MCF 10A (cell line): ENCODE measurements around the gene ART4. TPM values are rescaled to one million over a fixed set of nuclear protein-coding genes. Genes with fewer than 3 reads are reported as not detected.

Experiments used
- BruUV-seq: library from RNA; stranded (reverse); fragments of 400-500 nt; replicated peaks from 2 replicates; lab custom pipeline; 2021; lab: Mats Ljungman, UMichigan
- CTCF ChIA-PET: fragments of 300-600 bp; sonication (Branson Sonifier 250); formaldehyde crosslinking; extraction: SDS; loops from one replicate; lab custom pipeline; 2021; ENCODE audit warnings: antibody characterized with exemption, inconsistent platforms; lab: Yijun Ruan, JAX
- POLR2A ChIA-PET: fragments of 300-600, 350-650 bp; sonication (Branson Sonifier 250); formaldehyde crosslinking; extraction: SDS; loops from one replicate; lab custom pipeline; 2020; ENCODE audit warnings: antibody characterized with exemption, inconsistent platforms; lab: Yijun Ruan, JAX
- DNase-seq: peaks from one replicate; pipeline ENCODE4 v3.0.0-alpha.2; 2018; ENCODE audit not compliant: unreplicated experiment
- H3K27ac Mint-ChIP-seq: one replicate; pipeline ENCODE4 v1.8.0; 2022; ENCODE audit warnings: mild to moderate bottlenecking, low read depth, mixed read lengths; ENCODE audit not compliant: unreplicated experiment
- H3K27me3 Mint-ChIP-seq: one replicate; pipeline ENCODE4 v1.8.0; 2022; ENCODE audit warnings: mixed read lengths; ENCODE audit not compliant: insufficient read depth, unreplicated experiment
- H3K36me3 Mint-ChIP-seq: one replicate; pipeline ENCODE4 v1.8.0; 2022; ENCODE audit warnings: mild to moderate bottlenecking, moderate library complexity, mixed read lengths; ENCODE audit not compliant: insufficient read depth, unreplicated experiment
- H3K4me1 Mint-ChIP-seq: one replicate; pipeline ENCODE4 v1.8.0; 2022; ENCODE audit warnings: mixed read lengths; ENCODE audit not compliant: insufficient read depth, unreplicated experiment
- H3K4me3 Mint-ChIP-seq: one replicate; pipeline ENCODE4 v1.8.0; 2022; ENCODE audit warnings: mild to moderate bottlenecking, moderate library complexity, mixed read lengths; ENCODE audit not compliant: unreplicated experiment
- H3K9me3 Mint-ChIP-seq: one replicate; pipeline ENCODE4 v1.8.0; 2022; ENCODE audit warnings: mixed read lengths; ENCODE audit not compliant: unreplicated experiment
- intact Hi-C: fragments of 100-400 bp; cut with micrococcal nuclease; formaldehyde crosslinking; loops from 2 replicates; pipeline ENCODE4 v1.14.1; 2022
- total RNA-seq: library from RNA; stranded (reverse); gene quantifications from 2 replicates; pipeline ENCODE4 v1.2.3, GENCODE V29; 2022
- TF ChIP-seq, protein P1 (sequence below): fragments of 200-600 bp; IDR thresholded peaks from one replicate; pipeline ENCODE4 v1.8.0; 2022; ENCODE audit warnings: antibody characterized with exemption, mild to moderate bottlenecking; ENCODE audit not compliant: unreplicated experiment

Gene ART4
- total RNA-seq, 1 experiment from 2014 or later, result not detected

DNA sequence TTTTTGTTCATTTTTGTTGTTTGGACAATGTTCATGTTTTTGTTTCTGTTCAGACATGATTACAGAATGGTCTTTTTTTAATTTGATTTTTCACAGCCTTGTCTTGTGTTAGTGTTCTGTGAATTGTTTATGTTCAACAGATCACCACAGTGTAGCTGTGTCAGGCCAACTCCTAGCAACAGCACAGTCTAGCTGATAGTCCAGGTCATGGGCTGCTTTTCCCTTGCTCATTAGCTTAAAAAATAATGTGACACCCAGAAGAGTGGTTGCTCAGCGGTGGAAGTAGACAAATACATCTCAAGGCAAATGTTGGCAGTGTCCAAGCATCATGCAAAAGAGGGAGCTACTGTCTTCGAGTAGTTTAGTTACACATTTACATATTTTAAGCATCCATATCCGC lies 62.5 kb downstream of the ART4 start:
- no TSS peak for BruUV-seq

DNA sequence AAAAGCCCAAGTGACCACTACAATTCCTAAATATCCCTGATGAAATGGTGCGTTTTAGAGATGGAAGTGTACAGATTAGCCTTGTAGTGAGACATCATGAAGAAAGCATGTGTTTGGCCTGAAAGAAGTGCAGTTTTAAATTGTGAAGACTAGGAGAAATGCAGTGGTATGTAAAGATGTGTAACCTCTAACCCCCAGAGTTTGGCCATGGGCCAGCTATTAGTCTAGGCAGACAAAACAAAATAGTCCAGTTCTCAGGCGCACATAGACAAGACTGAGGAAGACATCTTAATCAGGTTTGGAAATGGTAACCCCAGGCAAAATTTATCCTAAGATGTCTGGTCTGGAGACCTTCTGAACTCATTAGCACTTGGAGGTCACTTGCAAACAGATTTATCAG lies 63.5 kb downstream of the ART4 start:
- ChIA-PET POLR2A (interaction anchor here (4.0 to 4.2 kb wide), 2 partner anchors 9 to 23 kb away, joined by 21 to 27 read pairs; partner anchors contain the start of genes C12orf60 and WBP11), CTCF (interaction anchor here (0.7 to 2.8 kb wide), 2 partner anchors 31 to 1076 kb away, joined by 5 to 9 read pairs; no protein-coding TSS in a partner anchor)
- Mint-ChIP-seq H3K27me3 (no peaks in the 10 kb centered on the region), H3K4me1 (peaks cover 17% of the 10 kb centered on the region), H3K9me3 (no peaks in the 10 kb centered on the region), H3K27ac (no peak overlapping the region), H3K36me3 (peaks cover 13% of the 10 kb centered on the region), H3K4me3 (no peak overlapping the region)
- BruUV-seq, result no TSS peak
- intact Hi-C loops, result loop anchor here (10.0 kb wide), 2 partner anchors 65 to 375 kb away; partner anchors contain the start of gene ART4
- TF ChIP-seq, protein P1, sequence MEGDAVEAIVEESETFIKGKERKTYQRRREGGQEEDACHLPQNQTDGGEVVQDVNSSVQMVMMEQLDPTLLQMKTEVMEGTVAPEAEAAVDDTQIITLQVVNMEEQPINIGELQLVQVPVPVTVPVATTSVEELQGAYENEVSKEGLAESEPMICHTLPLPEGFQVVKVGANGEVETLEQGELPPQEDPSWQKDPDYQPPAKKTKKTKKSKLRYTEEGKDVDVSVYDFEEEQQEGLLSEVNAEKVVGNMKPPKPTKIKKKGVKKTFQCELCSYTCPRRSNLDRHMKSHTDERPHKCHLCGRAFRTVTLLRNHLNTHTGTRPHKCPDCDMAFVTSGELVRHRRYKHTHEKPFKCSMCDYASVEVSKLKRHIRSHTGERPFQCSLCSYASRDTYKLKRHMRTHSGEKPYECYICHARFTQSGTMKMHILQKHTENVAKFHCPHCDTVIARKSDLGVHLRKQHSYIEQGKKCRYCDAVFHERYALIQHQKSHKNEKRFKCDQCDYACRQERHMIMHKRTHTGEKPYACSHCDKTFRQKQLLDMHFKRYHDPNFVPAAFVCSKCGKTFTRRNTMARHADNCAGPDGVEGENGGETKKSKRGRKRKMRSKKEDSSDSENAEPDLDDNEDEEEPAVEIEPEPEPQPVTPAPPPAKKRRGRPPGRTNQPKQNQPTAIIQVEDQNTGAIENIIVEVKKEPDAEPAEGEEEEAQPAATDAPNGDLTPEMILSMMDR, result no peak
- DNase-seq, result no peak

More for the DNA sequence above, 62.5 kb downstream of the ART4 start:
- POLR2A ChIA-PET, result interaction anchor here (4.0 to 4.2 kb wide), 2 partner anchors 10 to 22 kb away, joined by 21 to 27 read pairs; partner anchors contain the start of genes C12orf60 and WBP11
- Mint-ChIP-seq H3K27me3 (no peaks in the 10 kb centered on the region), H3K27ac (no peak overlapping the region), H3K9me3 (no peaks in the 10 kb centered on the region), H3K4me1 (peaks cover 13% of the 10 kb centered on the region), H3K4me3 (no peak overlapping the region), H3K36me3 (peaks cover 23% of the 10 kb centered on the region)
- TF ChIP-seq, protein P1, result no peak
- intact Hi-C loops, result no loop called here
- CTCF ChIA-PET, result interaction anchor here (1.2 to 2.1 kb wide), 2 partner anchors 10 to 30 kb away, joined by 3 to 7 read pairs; a partner anchor contains a TSS
- DNase-seq, result no peak

DNA sequence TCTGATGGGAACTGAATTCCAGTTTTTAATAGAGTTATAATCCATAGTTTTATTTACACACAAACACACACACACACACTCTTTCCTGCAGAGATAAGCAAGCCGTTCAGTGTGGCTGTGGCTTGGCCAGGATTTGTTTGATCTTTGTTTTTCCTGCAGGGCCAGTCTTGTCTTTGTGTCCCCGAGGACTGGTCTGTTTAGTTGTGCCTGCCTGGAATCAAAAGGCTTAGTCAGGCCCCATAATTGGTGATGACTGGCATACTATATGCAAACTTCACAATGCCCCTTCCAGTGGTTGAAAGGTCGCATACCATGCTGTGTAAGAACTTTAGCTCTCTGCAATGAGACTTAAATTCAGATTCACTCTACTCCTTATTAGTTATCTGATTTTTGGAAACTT lies 66.1 kb downstream of the ART4 start:
- peak overlapping the region; percentile 97 for H3K4me3 Mint-ChIP-seq
- CTCF ChIA-PET, result interaction anchor here (0.7 to 2.8 kb wide), 7 partner anchors 15 to 71 kb away, joined by 3 to 9 read pairs (median 4); partner anchors contain the start of gene WBP11
- POLR2A ChIA-PET, result interaction anchor here (0.5 to 4.0 kb wide), 5 partner anchors 22 to 411 kb away, joined by 3 to 27 read pairs (median 3); partner anchors contain the start of genes C12orf60 and WBP11

More for the DNA sequence above, 66.1 kb downstream of the ART4 start:
- Mint-ChIP-seq H3K4me1 (peaks cover 17% of the 10 kb centered on the region), H3K36me3 (peaks cover 13% of the 10 kb centered on the region), H3K9me3 (no peaks in the 10 kb centered on the region), H3K27ac (peak overlapping the region; percentile 99), H3K27me3 (no peaks in the 10 kb centered on the region)
- no TSS peak for BruUV-seq
- intact Hi-C loops, result loop anchor here (10.0 kb wide), 2 partner anchors 68 to 372 kb away; partner anchors contain the start of gene ART4
- TF ChIP-seq, protein P1, result no peak
- no peak for DNase-seq
